AG08395 (cell line): ENCODE measurements around the gene FAM131A.
A peak's percentile ranks its signal among the peaks of the same experiment; 100 is the strongest.
"Not testable (repeated sequence)": the region's sequence is repeated elsewhere in the genome, so short reads cannot be mapped to it uniquely, and the experiment has no call there.

Experiments used
- DNase-seq: peaks from one replicate; pipeline ENCODE4 v3.0.0; 2012; ENCODE audit warnings: mixed read lengths, low spot score

Gene FAM131A

DNA sequence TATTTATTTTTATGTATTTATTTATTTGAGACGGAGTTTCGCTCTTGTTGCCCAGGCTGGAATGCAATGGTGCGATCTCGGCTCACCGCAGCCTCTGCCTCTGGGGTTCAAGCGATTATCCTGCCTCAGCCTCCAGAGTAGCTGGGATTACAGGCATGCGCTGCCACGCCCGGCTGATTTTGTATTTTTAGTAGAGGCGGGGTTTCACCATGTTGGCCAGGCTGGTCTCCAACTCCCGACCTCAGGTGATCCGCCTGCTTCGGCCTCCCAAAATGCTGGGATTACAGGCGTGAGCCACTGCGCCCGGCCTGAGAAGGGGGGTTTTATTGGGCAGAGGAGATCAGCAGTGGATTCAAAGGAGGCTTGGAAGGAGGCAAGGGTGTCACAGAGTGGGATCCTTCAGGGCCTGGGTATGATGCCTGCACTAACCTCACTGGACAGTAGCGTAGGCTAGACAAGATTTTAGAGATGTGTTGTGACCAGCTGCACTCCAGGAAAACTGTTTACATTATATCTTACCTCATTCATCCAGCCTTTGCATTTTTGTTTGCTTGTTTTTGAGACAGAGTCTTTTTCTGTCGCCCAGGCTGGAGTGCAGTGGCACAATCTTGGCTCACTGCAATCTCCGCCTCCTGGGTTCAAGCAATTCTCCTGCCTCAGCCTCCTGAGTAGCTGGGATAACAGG lies 2.2 kb downstream of the FAM131A start:
- not testable (repeated sequence) for DNase-seq

DNA sequence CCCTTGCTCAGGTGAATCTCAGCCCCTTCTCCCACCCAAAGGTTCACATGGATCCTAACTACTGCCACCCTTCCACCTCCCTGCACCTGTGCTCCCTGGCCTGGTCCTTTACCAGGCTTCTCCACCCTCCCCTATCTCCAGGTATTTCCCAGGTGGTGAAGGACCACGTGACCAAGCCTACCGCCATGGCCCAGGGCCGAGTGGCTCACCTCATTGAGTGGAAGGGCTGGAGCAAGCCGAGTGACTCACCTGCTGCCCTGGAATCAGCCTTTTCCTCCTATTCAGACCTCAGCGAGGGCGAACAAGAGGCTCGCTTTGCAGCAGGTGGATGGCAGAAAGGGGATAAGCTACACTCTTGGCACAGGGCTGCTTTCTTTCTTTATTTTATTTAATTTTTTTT lies 4.5 kb downstream of the FAM131A start:
- no peak for DNase-seq

DNA sequence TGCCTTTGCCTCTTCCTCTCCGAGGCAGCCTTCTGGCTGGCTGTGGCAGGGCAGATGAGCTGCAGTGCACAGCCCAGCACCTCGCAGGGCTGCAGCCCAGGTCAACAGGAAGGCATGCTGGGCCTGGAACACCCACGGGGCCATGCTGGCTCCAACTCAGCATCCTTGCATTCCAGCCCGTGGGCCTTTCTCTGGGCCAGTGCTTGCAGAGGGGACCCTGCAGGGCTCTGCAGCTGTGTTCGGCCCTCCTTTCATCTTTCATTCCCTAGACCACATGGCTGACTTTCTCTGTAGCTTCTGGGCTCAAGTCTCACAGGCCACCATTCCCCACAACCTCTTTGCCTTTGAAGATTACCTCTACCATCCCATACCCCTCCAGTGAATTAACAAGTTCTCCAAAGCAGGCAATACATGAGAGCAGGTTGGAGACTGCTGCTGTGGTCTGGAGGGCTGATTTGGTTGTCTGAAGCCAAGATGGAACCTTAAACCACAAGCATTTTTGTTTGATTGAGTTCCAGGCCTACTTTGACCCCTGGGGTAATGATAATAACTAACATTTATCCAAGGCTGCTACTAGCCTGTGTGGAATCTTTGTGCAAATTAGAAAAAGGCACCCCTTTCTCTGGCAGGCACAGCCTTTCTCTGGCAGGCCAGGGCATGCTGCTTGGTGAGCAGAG lies 5.9 kb downstream of the FAM131A start:
- DNase-seq: no peak

DNA sequence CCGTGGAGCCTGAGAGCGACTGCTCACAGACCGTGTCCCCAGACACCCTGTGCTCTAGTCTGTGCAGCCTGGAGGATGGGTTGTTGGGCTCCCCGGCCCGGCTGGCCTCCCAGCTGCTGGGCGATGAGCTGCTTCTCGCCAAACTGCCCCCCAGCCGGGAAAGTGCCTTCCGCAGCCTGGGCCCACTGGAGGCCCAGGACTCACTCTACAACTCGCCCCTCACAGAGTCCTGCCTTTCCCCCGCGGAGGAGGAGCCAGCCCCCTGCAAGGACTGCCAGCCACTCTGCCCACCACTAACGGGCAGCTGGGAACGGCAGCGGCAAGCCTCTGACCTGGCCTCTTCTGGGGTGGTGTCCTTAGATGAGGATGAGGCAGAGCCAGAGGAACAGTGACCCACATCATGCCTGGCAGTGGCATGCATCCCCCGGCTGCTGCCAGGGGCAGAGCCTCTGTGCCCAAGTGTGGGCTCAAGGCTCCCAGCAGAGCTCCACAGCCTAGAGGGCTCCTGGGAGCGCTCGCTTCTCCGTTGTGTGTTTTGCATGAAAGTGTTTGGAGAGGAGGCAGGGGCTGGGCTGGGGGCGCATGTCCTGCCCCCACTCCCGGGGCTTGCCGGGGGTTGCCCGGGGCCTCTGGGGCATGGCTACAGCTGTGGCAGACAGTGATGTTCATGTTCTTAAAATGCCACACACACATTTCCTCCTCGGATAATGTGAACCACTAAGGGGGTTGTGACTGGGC lies 7.3 kb downstream of the FAM131A start:
- DNase-seq: no peak

DNA sequence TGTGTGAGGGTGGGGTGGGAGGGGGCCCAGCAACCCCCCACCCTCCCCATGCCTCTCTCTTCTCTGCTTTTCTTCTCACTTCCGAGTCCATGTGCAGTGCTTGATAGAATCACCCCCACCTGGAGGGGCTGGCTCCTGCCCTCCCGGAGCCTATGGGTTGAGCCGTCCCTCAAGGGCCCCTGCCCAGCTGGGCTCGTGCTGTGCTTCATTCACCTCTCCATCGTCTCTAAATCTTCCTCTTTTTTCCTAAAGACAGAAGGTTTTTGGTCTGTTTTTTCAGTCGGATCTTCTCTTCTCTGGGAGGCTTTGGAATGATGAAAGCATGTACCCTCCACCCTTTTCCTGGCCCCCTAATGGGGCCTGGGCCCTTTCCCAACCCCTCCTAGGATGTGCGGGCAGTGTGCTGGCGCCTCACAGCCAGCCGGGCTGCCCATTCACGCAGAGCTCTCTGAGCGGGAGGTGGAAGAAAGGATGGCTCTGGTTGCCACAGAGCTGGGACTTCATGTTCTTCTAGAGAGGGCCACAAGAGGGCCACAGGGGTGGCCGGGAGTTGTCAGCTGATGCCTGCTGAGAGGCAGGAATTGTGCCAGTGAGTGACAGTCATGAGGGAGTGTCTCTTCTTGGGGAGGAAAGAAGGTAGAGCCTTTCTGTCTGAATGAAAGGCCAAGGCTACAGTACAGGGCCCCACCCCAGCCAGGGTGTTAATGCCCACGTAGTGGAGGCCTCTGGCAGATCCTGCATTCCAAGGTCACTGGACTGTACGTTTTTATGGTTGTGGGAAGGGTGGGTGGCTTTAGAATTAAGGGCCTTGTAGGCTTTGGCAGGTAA lies 8.1 kb downstream of the FAM131A start:
- DNase-seq: peak; percentile 92

DNA sequence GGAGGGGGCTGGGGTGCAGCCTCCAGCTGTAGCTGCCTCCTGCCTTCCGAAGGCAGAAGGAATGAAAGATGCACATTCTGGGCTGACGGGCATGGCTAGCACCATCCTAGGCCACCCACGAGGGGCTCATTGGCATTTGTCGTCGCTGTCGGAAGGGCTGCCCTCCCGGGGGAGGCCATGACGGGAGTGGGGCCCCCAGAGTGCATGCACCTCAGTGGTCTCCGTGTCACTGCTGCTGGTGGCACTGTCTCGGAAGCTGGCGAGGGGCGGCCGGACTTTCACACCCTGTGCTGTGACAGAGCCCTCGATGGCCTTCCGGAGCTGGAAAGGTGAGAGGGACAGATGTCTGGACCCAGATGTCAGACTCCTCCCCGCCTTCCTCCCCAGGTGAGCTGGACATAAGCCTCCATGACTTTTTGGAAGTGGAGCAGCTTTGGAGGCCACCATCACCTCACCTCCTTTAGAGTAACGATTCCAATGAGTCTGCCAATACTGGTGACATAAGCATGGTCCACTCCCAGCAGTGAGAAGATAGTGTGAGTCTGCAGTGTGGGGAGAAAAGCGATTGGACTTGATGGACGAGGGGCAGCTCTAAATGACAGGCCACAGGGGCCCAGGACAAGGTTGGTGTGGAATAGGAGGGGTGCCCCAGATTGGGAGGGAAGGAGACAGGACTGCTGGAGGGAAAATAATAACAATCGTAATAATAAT lies 9.2 kb downstream of the FAM131A start:
- DNase-seq: no peak

DNA sequence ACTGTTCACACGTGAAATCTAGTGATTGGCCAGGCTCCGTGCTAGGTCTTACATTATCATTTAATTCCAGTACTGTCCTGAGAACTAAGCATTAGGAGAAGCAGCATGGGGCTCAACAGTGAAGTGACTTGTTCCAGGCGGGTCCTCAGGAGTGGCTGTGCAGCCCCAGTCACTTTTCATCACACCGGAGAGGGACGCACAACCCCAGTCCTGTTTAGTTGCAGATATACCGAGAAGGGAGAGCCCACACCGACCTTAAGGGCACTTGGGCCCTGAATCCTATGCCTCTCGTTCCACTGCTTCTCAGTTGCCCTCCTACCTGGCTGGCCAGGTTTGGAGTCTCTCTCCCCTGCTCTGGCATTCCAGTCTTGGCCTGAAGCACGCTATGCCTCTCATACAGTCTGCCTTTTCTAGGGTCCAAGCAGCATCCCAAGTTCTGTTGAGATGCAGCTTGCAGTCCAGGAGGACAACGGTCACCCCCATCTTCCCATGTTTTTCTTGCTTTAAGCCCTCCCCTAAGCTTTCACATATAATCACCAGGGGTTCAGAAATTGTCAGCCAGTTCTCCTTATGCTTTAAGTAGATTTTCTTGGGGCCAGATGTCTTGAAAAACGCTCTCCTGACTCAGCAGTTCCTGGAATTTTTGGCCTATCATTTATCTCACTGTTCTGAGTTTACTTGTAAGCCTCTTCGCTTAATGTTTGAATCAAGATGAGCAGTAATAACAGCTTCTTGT lies 10.1 kb downstream of the FAM131A start:
- no peak for DNase-seq

DNA sequence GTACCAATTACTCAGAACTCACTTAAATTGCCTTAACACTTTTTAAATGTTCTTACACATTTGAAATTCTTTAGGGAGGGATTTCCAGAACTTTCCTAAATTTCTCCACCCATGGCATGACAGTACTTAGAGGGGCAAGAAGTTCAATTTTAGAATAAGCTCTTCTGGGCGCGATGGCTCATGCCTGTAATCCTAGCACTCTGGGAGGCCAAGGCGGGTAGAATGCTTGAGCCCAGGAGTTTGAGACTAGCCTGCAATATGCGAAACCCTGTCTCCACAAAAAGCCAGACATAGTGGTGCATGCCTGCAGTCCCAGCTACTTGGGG lies 10.6 kb downstream of the FAM131A start:
- no peak for DNase-seq

DNA sequence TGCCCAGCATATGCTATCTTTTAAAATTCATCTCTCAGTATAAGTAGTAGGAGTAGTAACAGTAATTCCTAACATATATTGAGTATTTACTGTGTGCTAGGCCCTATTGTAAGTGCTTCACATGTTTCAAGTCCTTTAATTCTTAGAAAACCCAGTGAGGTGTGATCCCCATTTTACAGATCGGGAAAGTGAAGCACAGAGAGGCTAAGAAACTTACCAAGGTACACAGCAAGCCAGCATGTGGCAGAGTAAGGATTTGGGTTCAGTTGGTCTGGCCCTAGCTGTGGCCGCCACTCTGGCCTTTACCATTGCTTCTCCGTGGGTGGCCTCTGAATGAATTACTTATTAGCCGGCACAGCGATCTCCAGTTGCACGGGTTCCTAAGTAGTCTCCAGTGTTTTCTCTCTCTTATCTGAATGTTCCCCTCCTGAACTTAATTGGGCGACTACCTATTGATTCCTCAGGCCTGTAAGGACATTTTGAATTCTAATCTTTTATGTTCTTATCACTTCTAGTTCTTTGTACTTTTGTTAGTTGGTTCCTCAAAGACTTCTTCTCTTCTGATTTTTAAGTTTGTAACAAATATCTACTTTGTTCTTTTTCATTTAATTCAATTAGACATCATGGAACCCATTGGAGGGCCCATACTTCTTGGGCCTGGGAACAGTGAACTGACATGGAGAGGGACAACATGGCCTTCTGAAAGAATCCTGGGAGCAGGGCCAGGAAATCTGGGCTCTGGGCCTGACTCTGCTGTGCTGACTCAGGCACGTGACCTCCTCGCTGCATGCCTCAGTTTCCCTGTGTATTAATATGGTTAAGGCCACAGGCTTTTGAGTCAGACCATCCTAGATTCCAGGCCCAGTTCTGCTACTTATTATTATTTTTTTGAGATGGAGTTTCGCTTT lies 12.4 kb downstream of the FAM131A start:
- no peak for DNase-seq

DNA sequence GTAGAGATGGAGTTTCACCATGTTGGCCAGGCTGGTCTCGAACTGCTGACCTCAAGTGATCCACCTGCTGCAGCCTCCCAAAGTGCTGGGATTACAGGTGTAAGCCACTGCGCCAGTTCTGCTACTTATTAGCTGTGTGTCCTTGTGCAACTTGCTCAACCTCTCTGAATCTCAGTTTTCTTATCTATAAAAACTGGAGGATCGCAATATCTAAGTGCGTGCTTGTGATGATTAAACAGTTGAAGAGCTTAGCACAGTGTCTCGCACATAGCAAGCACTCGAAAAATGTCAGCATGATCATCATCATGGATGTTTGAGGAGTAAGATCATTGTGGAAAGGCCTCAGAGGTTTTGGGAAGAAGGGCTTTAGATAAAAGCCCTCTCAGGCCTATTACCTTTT lies 13.2 kb downstream of the FAM131A start:
- no peak for DNase-seq

DNA sequence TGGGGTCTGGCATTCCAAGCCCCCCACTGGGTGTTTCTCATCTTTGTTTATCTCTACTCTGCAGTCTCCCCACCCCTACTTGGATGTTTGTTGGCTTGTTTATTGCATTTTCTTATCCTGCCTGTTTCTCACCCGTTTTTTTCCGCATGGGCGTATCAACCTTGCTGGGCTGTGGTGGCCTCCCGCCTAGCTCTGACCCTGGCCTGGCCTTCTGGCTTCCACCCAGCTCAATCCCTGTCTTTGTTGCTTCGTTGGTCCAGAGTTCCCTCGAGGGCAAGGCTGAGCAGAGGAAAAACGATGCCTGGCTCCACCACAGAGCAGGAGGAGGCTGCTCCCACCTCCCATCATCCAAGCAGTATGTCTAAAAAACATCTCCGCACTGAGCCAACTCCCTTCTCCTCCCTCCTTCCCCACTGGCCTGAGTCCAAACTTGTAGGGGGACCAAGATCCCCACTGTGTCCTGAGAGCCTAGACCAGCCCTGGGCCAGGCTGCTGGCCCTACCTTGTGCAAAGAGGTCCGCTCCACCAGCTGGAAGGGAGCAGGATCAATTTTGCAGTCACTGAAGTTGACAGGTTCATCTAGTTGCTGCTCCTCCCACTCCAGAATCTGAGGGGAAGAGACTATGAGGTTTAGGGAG lies 14.2 kb downstream of the FAM131A start:
- no peak for DNase-seq

DNA sequence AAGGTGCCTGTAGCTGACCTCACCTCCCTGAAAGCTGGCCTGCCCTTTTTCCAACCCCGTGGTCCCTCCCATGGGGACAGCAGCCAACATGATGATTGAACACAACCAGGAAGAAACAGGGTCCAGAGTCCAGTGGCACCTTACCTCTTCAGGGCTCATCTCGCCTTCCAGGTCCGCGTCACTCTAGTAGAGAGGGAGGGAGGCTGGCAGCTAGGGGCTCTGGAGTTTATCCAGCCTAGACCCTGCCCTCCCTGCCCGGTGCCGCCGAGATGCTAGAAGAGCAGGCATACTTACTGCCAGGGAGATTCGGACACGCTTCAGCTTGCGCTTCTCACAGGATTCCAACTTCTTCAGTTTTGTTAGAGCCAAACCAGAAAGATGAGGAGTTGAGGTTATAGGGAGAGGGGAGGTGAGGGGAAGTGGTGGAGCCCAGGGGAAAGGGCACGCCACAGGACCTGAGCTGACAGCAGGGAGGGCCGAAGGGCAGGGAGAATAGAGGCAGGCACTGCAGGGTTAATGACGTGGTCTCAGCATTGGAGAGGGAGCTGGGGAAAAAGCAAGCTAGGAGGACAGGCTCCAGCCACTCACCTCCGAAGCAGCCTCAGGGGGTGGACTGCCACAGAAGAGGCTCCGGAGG lies 14.9 kb downstream of the FAM131A start:
- no peak for DNase-seq

DNA sequence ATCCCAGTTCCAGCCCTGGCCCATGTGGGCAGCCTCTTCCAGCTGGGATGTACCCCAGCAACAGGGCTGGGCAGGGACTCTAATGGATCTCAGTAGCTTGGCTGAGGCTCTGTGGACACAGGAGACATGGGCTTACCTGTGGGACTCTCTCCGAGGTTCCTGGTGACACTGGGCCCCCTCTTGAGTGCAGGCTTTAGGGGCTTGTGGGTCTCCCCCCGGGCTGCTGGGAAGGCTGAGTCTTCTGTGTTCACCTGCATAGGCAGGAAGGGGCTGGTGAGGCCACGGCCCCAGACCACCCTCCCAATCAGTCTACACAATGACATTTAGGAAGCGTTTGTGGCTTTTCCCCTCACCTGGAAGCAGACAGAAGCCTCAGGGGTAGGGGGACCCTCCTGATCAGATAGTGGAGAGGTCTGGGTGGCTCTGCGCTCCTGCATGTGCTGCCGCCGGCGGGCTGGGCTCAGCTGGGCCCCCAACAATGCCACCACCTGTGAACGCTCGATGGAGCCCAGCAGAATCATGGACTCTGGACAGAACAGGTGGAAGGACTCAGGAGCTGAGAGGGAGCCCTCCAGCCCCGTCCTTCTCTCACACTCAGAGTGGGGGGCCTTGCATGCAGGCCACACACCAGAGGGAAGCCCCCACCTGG lies 15.6 kb downstream of the FAM131A start:
- no peak for DNase-seq

DNA sequence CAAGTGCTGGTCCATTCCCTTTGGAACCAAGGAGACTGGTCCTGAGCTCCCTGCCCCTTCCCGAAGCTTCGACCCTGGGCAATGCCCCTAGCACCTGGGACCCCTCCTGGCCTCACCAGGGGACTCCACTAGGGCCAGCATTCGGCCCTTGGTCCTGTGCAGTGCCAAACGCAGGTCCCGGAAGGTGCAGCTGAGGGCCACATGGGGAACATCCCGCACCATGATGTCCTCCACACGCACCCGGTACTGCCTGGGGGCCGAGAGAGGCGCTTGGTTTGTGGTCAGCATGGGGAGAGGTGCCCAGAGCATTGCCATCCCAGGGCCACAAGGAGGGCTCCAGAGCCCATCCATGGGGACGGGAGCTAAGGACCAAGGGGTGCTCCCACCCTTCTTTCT lies 16.1 kb downstream of the FAM131A start:
- no peak for DNase-seq

DNA sequence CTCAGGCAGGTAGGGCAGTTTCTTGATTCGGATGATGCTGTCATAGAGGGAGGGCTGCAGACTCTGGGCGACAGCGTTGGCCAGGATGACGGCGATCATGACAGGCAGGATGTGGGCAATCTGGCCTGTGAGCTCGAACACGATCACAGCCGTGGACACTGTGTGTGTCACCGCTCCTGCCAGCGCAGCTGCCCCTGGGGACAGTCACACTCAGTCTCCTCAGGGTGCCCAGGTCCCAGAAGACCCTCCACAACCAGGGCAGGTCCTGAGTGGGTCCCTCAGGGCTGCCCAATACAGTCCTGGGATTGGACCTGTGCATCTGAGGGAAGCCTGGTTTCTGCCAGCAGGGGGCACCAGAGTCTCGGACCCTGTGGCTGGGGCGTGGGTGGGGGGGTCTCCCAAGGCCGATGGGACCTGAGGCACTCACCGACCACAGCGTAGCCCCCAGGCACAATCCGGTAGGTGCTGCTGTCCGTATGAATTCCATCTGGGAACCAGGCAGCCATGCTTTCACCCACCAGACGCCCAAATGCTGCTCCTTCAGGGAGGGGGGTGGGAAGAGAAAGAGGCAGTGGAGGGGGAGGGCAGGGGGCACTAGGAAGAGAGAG lies 16.8 kb downstream of the FAM131A start:
- peak; percentile 48 for DNase-seq

DNA sequence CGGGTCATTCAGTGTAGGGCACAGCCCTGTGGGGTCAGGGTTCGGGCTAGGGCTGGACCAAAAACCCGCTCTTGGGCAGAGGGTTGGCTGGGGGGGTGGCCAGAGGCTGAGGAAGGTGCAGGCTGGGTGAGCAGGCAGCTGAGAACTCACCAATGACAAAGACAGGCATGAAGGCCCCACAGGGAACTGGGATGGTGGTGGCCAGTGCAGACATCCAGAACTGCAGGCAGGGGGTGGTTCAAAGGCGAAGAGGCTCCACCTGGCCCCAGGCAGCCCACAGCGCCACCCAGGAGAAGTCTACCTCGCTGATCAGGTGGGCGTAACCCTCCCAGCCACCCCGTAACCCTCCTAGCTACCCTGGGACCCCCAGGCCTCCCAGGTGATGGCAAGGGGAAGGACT lies 17.4 kb downstream of the FAM131A start:
- DNase-seq: no peak

DNA sequence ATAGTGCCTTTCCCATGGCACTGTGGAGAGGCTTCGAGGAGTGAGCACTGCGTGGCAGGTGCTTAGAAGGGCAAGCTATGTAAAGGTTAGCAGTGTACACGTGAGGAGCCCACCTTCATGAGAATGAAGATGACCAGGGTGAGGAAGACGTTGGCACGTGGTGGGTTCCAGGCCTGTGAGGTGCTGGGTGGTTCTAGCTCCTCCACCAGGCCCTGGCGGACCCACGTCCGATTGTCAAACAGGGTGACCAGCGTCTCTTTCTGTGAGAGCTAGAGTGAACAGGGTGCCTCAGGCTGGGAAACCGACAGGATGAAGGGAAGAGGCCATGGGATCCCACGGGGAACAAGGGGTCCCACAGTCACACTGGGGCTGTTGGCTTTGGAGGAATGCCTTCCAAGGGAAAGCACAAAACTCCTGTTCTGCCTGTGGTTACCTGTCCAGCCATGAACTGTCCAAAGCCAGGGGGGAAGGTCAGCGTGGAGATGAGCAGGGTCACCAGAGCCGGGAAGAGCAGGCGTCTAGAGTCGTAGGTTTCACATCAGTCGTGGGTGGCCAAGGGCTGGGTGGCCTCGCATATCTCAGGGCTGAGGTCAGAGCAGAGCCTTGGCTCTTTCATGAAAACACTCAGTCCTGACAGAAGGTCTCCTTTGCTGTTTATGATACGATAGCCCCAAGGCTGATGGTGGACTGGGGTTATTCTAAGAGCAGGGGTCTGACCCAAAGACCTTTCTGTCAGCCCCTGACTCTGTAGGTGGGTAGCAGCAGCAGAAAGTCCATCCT lies 18.1 kb downstream of the FAM131A start:
- DNase-seq: no peak
